ENCODE data around the gene LAG3. TPM values are rescaled to one million over a fixed set of nuclear protein-coding genes. Genes with fewer than 3 reads are reported as not detected.

LAG3 gene
- total and polyA plus RNA-seq, 5 donors from 2014 or later, result 6.3 to 12.6 (median 9.5) TPM

DNA sequence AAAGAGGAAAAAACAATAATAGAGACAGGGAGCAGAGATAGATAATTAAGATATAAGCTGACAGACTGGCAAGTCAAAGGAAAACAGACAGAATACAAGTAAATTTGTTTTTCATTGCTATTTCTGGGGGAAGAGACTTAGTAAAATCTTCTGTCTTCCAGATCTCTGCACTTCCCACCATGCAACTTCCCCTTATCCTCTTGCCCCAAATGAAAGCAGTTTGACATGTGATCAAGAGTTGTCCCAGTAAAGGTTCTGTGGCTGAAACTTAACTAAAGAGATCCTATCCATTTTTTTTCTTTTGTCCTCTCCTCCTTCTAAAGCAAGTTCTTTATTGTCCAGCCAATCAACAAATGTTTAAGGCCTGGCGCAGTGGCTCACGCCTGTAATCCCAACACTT lies 17.9 kb upstream of the LAG3 start:
- peaks cover 0 to 26% (median 9%) of the 10 kb centered on the region in 4 donors for H3K4me1 Mint-ChIP-seq
- ATAC-seq (ENCODE audit: low read depth in 2 of 2) (no peak), DNase-seq (no peak)
- H3K9me3 Mint-ChIP-seq, result peaks cover 0 to 3% (median 0%) of the 10 kb centered on the region in 7 donors
- no peaks in the 10 kb centered on the region for H3K27me3 ChIP-seq (ENCODE audit: control insufficient read depth, insufficient read depth, low read length)
- no peak overlapping the region for H3K4me3 ChIP-seq (ENCODE audit: low read depth, low read length)
- H3K27ac Mint-ChIP-seq, result peak overlapping the region in 1 of 3 donors; percentile 21
- H3K9me3 ChIP-seq (ENCODE audit: control insufficient read depth in 2 of 2, low read length in 2 of 2), result no peaks in the 10 kb centered on the region
- H3K4me3 Mint-ChIP-seq, result peak overlapping the region; percentile 15 to 83 (median 71)
- peaks cover 22% of the 10 kb centered on the region for H3K4me1 ChIP-seq (ENCODE audit: control insufficient read depth, insufficient read depth, low read length, poor library complexity, severe bottlenecking)
- H3K36me3 Mint-ChIP-seq, result peaks cover 4% of the 10 kb centered on the region
- H3K27ac ChIP-seq (ENCODE audit: insufficient read depth, low read length, poor library complexity, severe bottlenecking), result no peak overlapping the region
- H3K27me3 Mint-ChIP-seq, result peaks cover 15% of the 10 kb centered on the region
- H3K36me3 ChIP-seq (ENCODE audit: control insufficient read depth, insufficient read depth, low read length), result peaks cover 17% of the 10 kb centered on the region

DNA sequence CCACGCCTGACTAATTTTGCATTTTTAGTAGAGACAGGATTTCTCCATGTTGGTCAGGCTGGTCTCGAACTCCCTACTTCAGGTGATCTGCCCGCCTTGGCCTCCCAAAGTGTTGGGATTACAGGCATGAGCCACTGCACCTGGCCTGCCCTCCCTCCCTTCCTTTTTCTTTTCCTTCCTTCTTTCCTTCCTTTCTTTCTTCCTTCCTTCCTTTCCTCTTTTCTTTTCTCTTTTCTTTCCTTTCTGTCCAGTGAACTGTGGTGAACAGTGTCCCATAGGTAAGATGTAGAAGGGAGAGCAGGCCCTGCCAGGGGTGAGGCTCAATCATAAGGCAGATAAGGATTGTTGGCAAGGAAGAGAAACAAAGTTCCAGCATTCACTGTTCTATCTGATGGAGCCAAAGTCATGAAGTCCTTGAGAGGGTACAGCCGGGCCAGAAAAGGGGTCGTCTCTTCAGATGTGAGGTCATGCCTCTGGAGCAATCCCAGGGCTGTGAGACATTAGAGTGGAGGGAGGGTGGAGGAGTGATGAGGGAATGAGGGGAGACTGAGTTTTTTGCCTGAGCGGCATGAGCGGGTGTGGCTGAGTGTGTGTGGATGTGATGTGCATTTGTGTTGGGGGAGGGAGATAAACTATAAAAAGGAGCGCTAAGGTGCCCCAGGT lies 15.2 kb upstream of the LAG3 start:
- no peak for DNase-seq
- H3K4me1 ChIP-seq (ENCODE audit: control insufficient read depth, insufficient read depth, low read length, poor library complexity, severe bottlenecking), result peaks cover 15% of the 10 kb centered on the region
- no peaks in the 10 kb centered on the region for H3K27me3 ChIP-seq (ENCODE audit: control insufficient read depth, insufficient read depth, low read length)
- no peaks in the 10 kb centered on the region for H3K36me3 Mint-ChIP-seq
- H3K27me3 Mint-ChIP-seq, result peaks cover 19% of the 10 kb centered on the region
- ATAC-seq (ENCODE audit: low read depth in 2 of 2), result no peak
- H3K4me3 ChIP-seq (ENCODE audit: low read depth, low read length), result no peak overlapping the region
- no peak overlapping the region for H3K27ac Mint-ChIP-seq
- peaks cover under 1 to 12% (median 6%) of the 10 kb centered on the region in 4 donors for H3K4me1 Mint-ChIP-seq
- no peak overlapping the region for H3K27ac ChIP-seq (ENCODE audit: insufficient read depth, low read length, poor library complexity, severe bottlenecking)
- H3K4me3 Mint-ChIP-seq, result peak overlapping the region in 2 of 4 donors; percentile 29 to 31
- no peaks in the 10 kb centered on the region for H3K36me3 ChIP-seq (ENCODE audit: control insufficient read depth, insufficient read depth, low read length)
- peaks cover 0 to 5% (median 0%) of the 10 kb centered on the region in 7 donors for H3K9me3 Mint-ChIP-seq
- H3K9me3 ChIP-seq (ENCODE audit: control insufficient read depth in 2 of 2, low read length in 2 of 2), result no peaks in the 10 kb centered on the region

DNA sequence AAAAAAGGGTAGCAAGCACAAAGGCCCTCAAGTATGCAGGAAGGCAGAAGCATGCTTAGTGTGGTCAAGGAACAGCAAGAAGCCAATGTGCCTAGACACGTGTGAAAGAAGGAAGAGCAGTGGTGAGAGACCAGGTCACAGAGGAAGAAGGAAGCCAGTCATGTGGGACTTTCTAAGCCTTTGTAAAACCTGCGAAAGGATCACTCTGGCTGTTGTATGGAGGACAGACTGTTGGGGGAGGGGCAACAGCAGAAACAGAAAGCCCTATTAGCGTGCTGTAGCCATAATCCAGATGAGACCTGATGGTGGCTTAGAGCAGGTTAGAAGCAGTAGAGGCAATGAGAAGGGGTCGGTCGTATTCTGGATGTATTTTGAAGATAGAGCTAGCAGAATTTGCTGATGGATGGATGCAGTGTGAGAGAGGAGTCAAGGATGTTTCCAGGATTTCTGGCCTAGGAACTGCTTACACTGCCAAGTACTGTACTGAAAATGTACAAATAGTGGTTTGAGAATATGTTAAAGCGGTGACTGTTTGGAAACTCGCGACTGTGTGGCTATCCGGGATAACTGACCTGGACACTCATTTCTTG lies 13.7 kb upstream of the LAG3 start:
- H3K9me3 Mint-ChIP-seq, result peaks cover 0 to 5% (median 0%) of the 10 kb centered on the region in 7 donors
- Histone ChIP-seq H3K27ac (ENCODE audit: insufficient read depth, low read length, poor library complexity, severe bottlenecking) (no peak overlapping the region), H3K4me1 (ENCODE audit: control insufficient read depth, insufficient read depth, low read length, poor library complexity, severe bottlenecking) (peaks cover 4% of the 10 kb centered on the region), H3K4me3 (ENCODE audit: low read depth, low read length) (no peak overlapping the region), H3K36me3 (ENCODE audit: control insufficient read depth, insufficient read depth, low read length) (no peaks in the 10 kb centered on the region), H3K27me3 (ENCODE audit: control insufficient read depth, insufficient read depth, low read length) (peaks cover 5% of the 10 kb centered on the region), H3K9me3 (ENCODE audit: control insufficient read depth in 2 of 2, low read length in 2 of 2) (no peaks in the 10 kb centered on the region)
- H3K4me3 Mint-ChIP-seq, result no peak overlapping the region
- H3K27me3 Mint-ChIP-seq, result peaks cover 24% of the 10 kb centered on the region
- no peak overlapping the region for H3K27ac Mint-ChIP-seq
- no peak for ATAC-seq (ENCODE audit: low read depth in 2 of 2)
- H3K36me3 Mint-ChIP-seq, result no peaks in the 10 kb centered on the region
- peaks cover 3 to 6% (median 4%) of the 10 kb centered on the region in 4 donors for H3K4me1 Mint-ChIP-seq
- no peak for DNase-seq

DNA sequence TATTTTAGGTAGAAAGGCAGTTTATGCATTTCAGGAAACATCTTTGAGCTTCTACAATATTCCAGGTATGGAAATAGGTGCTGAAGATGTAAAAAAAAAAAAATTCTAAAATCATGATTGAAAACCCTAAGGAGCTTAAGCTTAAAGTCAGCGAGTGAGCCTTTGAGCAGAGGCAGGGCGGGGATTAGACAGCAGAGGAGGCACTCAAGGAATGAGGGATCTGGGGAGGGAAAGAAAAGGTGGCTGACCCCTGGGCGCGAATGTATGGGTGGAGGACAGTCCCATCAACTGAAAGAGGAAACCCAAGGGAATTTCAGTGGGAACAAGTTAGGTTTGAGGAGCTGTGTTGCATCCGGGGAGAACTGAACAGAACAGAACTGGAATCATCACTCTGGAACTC lies 12.6 kb upstream of the LAG3 start:
- no peaks in the 10 kb centered on the region for H3K36me3 Mint-ChIP-seq
- H3K9me3 ChIP-seq (ENCODE audit: control insufficient read depth in 2 of 2, low read length in 2 of 2), result no peaks in the 10 kb centered on the region
- peaks cover 6% of the 10 kb centered on the region for H3K4me1 ChIP-seq (ENCODE audit: control insufficient read depth, insufficient read depth, low read length, poor library complexity, severe bottlenecking)
- no peak overlapping the region for H3K27ac ChIP-seq (ENCODE audit: insufficient read depth, low read length, poor library complexity, severe bottlenecking)
- peaks cover 0 to 6% (median 0%) of the 10 kb centered on the region in 7 donors for H3K9me3 Mint-ChIP-seq
- H3K36me3 ChIP-seq (ENCODE audit: control insufficient read depth, insufficient read depth, low read length), result no peaks in the 10 kb centered on the region
- H3K4me3 ChIP-seq (ENCODE audit: low read depth, low read length), result no peak overlapping the region
- peaks cover 30% of the 10 kb centered on the region for H3K27me3 Mint-ChIP-seq
- H3K27ac Mint-ChIP-seq, result no peak overlapping the region
- no peak for DNase-seq
- H3K27me3 ChIP-seq (ENCODE audit: control insufficient read depth, insufficient read depth, low read length), result peaks cover 5% of the 10 kb centered on the region
- H3K4me3 Mint-ChIP-seq, result no peak overlapping the region
- ATAC-seq (ENCODE audit: low read depth in 2 of 2), result no peak
- peaks cover 0 to 9% (median 4%) of the 10 kb centered on the region in 4 donors for H3K4me1 Mint-ChIP-seq

DNA sequence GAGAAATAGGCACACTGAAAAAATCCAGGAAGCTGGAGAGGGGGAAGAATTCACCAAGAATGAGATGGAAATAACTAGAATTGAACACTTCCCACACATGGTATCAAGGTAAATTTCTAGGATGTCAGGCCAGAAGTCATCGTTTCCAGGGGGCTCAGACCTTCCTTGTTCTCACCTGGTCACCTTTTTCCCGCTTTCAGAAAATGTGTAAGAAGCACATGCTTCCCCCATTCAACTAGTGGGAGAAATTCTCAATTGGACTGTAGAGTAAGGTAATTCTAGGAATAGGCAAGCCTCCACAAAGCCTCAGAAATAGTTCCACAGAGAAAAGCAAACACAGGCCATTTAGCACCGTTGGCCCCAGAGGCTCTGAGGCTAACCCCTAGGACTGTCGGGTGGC lies 8.9 kb upstream of the LAG3 start:
- Mint-ChIP-seq H3K27ac (peak overlapping the region in 1 of 3 donors; percentile 60), H3K4me3 (peak overlapping the region in 1 of 4 donors; percentile 72), H3K27me3 (peaks cover 55% of the 10 kb centered on the region), H3K36me3 (no peaks in the 10 kb centered on the region), H3K4me1 (peaks cover 11 to 37% (median 13%) of the 10 kb centered on the region in 4 donors), H3K9me3 (peaks cover 0 to 11% (median 0%) of the 10 kb centered on the region in 7 donors)
- DNase-seq (no peak), ATAC-seq (ENCODE audit: low read depth in 2 of 2) (no peak)
- no peak overlapping the region for H3K27ac ChIP-seq (ENCODE audit: insufficient read depth, low read length, poor library complexity, severe bottlenecking)
- no peaks in the 10 kb centered on the region for H3K36me3 ChIP-seq (ENCODE audit: control insufficient read depth, insufficient read depth, low read length)
- H3K27me3 ChIP-seq (ENCODE audit: control insufficient read depth, insufficient read depth, low read length), result peaks cover 17% of the 10 kb centered on the region
- H3K4me1 ChIP-seq (ENCODE audit: control insufficient read depth, insufficient read depth, low read length, poor library complexity, severe bottlenecking), result peaks cover 25% of the 10 kb centered on the region
- H3K4me3 ChIP-seq (ENCODE audit: low read depth, low read length), result no peak overlapping the region
- no peaks in the 10 kb centered on the region for H3K9me3 ChIP-seq (ENCODE audit: control insufficient read depth in 2 of 2, low read length in 2 of 2)

DNA sequence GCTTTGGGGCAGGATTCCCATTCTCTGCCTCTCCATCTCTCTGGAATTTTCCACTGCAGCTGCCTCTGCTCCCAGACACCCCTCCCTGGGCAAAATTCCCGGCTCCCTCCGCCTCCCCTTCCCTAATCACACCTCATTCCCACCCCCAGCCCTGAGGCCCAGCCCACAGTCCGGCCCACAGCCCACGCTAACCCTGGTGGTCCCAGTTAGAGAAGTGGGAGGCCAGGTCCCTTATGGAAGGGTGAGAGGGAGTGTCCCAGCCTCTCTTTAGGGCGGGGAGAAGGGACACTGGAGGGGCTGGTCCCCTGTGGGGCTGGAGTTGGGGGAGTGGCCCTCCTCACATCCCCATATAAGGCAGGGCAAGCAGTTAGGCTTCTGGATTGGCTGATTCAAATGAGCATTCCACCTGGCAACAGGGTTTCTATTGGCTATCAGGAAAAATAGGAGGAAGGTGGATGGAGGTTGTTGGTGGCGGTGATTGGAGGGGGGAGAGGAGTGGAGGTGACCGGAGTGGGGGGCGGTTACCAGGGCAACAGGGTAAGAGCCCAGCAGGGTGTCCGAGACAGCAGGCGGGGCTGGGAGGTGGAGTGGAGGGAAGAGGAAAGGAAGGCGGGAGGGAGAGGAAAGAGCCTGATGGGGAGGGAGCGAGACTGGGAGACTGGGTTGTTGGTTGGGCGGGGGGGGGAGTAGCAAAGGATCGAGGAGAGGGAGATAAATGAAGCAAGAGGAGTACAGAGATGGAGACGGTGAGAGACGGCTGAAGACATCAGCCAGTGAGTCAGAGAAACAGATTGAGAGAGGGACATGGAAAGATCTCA lies 8.1 kb upstream of the LAG3 start:
- Mint-ChIP-seq H3K27ac (peak overlapping the region in 1 of 3 donors; percentile 48), H3K36me3 (no peaks in the 10 kb centered on the region), H3K4me1 (peaks cover 11 to 41% (median 14%) of the 10 kb centered on the region in 4 donors), H3K9me3 (peaks cover 0 to 8% (median 0%) of the 10 kb centered on the region in 7 donors), H3K27me3 (peaks cover 59% of the 10 kb centered on the region), H3K4me3 (peak overlapping the region; percentile 36 to 88 (median 80))
- DNase-seq (peak; percentile 45 to 79 (median 54)), ATAC-seq (ENCODE audit: low read depth in 2 of 2) (peak; percentile 69 to 77)
- Histone ChIP-seq H3K9me3 (ENCODE audit: control insufficient read depth in 2 of 2, low read length in 2 of 2) (no peaks in the 10 kb centered on the region), H3K36me3 (ENCODE audit: control insufficient read depth, insufficient read depth, low read length) (no peaks in the 10 kb centered on the region), H3K27me3 (ENCODE audit: control insufficient read depth, insufficient read depth, low read length) (peaks cover 17% of the 10 kb centered on the region), H3K4me3 (ENCODE audit: low read depth, low read length) (no peak overlapping the region), H3K4me1 (ENCODE audit: control insufficient read depth, insufficient read depth, low read length, poor library complexity, severe bottlenecking) (peaks cover 25% of the 10 kb centered on the region), H3K27ac (ENCODE audit: insufficient read depth, low read length, poor library complexity, severe bottlenecking) (no peak overlapping the region)

DNA sequence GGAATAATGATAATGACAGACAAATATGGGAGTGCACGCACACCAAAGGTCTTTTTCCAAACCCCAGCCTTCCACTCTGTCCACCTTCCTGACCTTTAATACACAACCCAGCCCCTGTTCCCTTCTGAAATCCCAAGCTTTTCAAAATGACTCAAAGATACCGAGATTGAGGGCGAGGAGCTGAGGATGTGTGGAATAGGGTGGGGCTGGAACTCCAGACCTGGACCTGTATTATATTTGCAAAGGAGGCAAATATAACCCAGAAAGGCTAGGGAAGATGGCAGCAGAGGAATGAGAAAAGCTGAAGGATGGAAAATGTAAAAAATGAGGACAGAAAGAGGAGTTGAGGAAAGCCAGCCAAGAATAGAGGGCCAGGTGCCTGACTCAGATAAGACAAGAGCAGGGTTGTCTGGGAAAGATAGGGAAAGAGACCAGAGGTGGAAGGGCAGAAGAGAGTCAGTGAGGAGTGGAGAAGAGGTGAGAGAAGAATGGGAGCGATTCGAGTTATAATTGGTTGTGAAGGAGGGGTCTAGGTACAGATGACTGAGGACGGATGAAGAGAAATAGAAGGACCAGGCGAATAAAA lies 7.2 kb upstream of the LAG3 start:
- no peak overlapping the region for H3K27ac ChIP-seq (ENCODE audit: insufficient read depth, low read length, poor library complexity, severe bottlenecking)
- Mint-ChIP-seq H3K27ac (peak overlapping the region in 1 of 3 donors; percentile 22), H3K4me3 (peak overlapping the region; percentile 49 to 93 (median 84)), H3K36me3 (no peaks in the 10 kb centered on the region), H3K9me3 (peaks cover 0 to 8% (median 0%) of the 10 kb centered on the region in 7 donors), H3K4me1 (peaks cover 11 to 41% (median 14%) of the 10 kb centered on the region in 4 donors), H3K27me3 (peaks cover 61% of the 10 kb centered on the region)
- no peak overlapping the region for H3K4me3 ChIP-seq (ENCODE audit: low read depth, low read length)
- H3K4me1 ChIP-seq (ENCODE audit: control insufficient read depth, insufficient read depth, low read length, poor library complexity, severe bottlenecking), result peaks cover 25% of the 10 kb centered on the region
- DNase-seq (no peak), ATAC-seq (ENCODE audit: low read depth in 2 of 2) (no peak)
- H3K36me3 ChIP-seq (ENCODE audit: control insufficient read depth, insufficient read depth, low read length), result no peaks in the 10 kb centered on the region
- H3K27me3 ChIP-seq (ENCODE audit: control insufficient read depth, insufficient read depth, low read length), result peaks cover 17% of the 10 kb centered on the region
- no peaks in the 10 kb centered on the region for H3K9me3 ChIP-seq (ENCODE audit: control insufficient read depth in 2 of 2, low read length in 2 of 2)
